Large intestine (tissue), 3 donors: ENCODE results near the gene CLEC20A. TPM values are rescaled to one million over a fixed set of nuclear protein-coding genes. Genes with fewer than 3 reads are reported as not detected.
A peak's percentile ranks its signal among the peaks of the same experiment; 100 is the strongest.
"Not testable (repeated sequence)": the region's sequence is repeated elsewhere in the genome, so short reads cannot be mapped to it uniquely, and the experiment has no call there.

Experiments
- DNase-seq, 2 donors: peaks; one replicate each; pipeline versions ENCODE4 v3.0.0 to v3.0.0-alpha.2; 2013
- H3K27ac ChIP-seq: one replicate; pipeline ENCODE4 v1.5.1; 2013; ENCODE audit warnings: low read length
- H3K27me3 ChIP-seq: 2 replicates; pipeline ENCODE4 v1.6.1; 2013; ENCODE audit warnings: low read length; ENCODE audit not compliant: control insufficient read depth, insufficient read depth
- H3K36me3 ChIP-seq: 2 replicates; pipeline ENCODE4 v1.6.1; 2013; ENCODE audit warnings: low read length; ENCODE audit not compliant: control insufficient read depth, insufficient read depth
- H3K4me1 ChIP-seq: one replicate; pipeline ENCODE4 v1.6.1; 2013; ENCODE audit warnings: low read length; ENCODE audit not compliant: control insufficient read depth, insufficient read depth
- H3K4me3 ChIP-seq: one replicate; pipeline ENCODE4 v1.5.1; 2013; ENCODE audit warnings: low read length
- H3K9me3 ChIP-seq: one replicate; pipeline ENCODE4 v1.6.1; 2013; ENCODE audit warnings: mild to moderate bottlenecking, low read depth, low read length, moderate library complexity; ENCODE audit not compliant: control insufficient read depth
- WGBS: methylation state at CpG from one replicate; pipeline ENCODE4 v1.1.5; 2013; ENCODE audit warnings: low lambda C conversion rate; ENCODE audit not compliant: insufficient coverage; 5-methylcytosine and 5-hydroxymethylcytosine counted together
- polyA plus RNA-seq: library from polyadenylated mRNA; unstranded; fragments of 120-200 nt; gene quantifications from one replicate; pipeline ENCODE4 v1.2.1, GENCODE V29; 2013

CLEC20A gene
- polyA plus RNA-seq, 1 donor = 0.09 TPM

GRCh38 chr1:178512566-178513277 lies 16.0 kb upstream of the CLEC20A start, which contains the start of gene TEX35:
Gene TEX35, plus strand, starts transcription at chr1:178513109. Its CDS starts 80 bp downstream, at chr1:178513189.
- WGBS = no CpG with 5 or more reads among the region's 19 CpGs
- Histone ChIP-seq H3K4me3 (no peak within 1 kb of the TSS), H3K27ac (no peak within 1 kb of the TSS), H3K9me3 (no peaks in the 10 kb centered on the region), H3K4me1 (no peaks in the 10 kb centered on the region), H3K27me3 (no peaks in the 10 kb centered on the region), H3K36me3 (no peaks in the 10 kb centered on the region)
- DNase-seq = no peak

GRCh38 chr1:178510155-178510554 lies 13.4 kb upstream of the CLEC20A start:
- 100% methylated on average over 1 of the region's 4 CpGs for WGBS
- H3K4me3 ChIP-seq = no peak overlapping the region
- no peak overlapping the region for H3K27ac ChIP-seq
- H3K9me3 ChIP-seq = no peaks in the 10 kb centered on the region
- no peak for DNase-seq
- peaks cover under 1% of the 10 kb centered on the region for H3K27me3 ChIP-seq
- peaks cover 12% of the 10 kb centered on the region for H3K4me1 ChIP-seq
- no peaks in the 10 kb centered on the region for H3K36me3 ChIP-seq

- WGBS = no CpG with 5 or more reads among the region's 5 CpGs
- no peak for DNase-seq
- Histone ChIP-seq H3K4me1 (peaks cover 12% of the 10 kb centered on the region), H3K4me3 (no peak overlapping the region), H3K27ac (no peak overlapping the region), H3K36me3 (no peaks in the 10 kb centered on the region), H3K9me3 (no peaks in the 10 kb centered on the region), H3K27me3 (peaks cover 2% of the 10 kb centered on the region)
These were observed 12.7 kb upstream of the CLEC20A start for GRCh38 chr1:178509414-178510007.

GRCh38 chr1:178506669-178507068 lies 9.9 kb upstream of the CLEC20A start:
- H3K4me3 ChIP-seq = no peak overlapping the region
- no CpG with 5 or more reads among the region's 6 CpGs for WGBS
- H3K4me1 ChIP-seq = peaks cover 12% of the 10 kb centered on the region
- H3K27ac ChIP-seq = no peak overlapping the region
- no peaks in the 10 kb centered on the region for H3K9me3 ChIP-seq
- peaks cover 2% of the 10 kb centered on the region for H3K27me3 ChIP-seq
- no peaks in the 10 kb centered on the region for H3K36me3 ChIP-seq
- DNase-seq = peak; percentile 92 to 95

- Histone ChIP-seq H3K4me3 (no peak overlapping the region), H3K4me1 (peaks cover 12% of the 10 kb centered on the region), H3K36me3 (no peaks in the 10 kb centered on the region), H3K27ac (no peak overlapping the region), H3K9me3 (no peaks in the 10 kb centered on the region), H3K27me3 (peaks cover 2% of the 10 kb centered on the region)
- WGBS = no CpG with 5 or more reads among the region's 6 CpGs
- DNase-seq = no peak
These were observed 9.4 kb upstream of the CLEC20A start for GRCh38 chr1:178506177-178506576.

GRCh38 chr1:178504286-178504685 lies 7.5 kb upstream of the CLEC20A start:
- Histone ChIP-seq H3K36me3 (no peaks in the 10 kb centered on the region), H3K4me1 (peaks cover 12% of the 10 kb centered on the region), H3K27ac (no peak overlapping the region), H3K4me3 (no peak overlapping the region), H3K27me3 (peaks cover 2% of the 10 kb centered on the region), H3K9me3 (no peaks in the 10 kb centered on the region)
- WGBS = no CpG with 5 or more reads among the region's 4 CpGs
- no peak for DNase-seq

GRCh38 chr1:178503849-178504248 lies 7.1 kb upstream of the CLEC20A start:
- no peak for DNase-seq
- Histone ChIP-seq H3K9me3 (no peaks in the 10 kb centered on the region), H3K27ac (no peak overlapping the region), H3K36me3 (no peaks in the 10 kb centered on the region), H3K4me1 (peaks cover 12% of the 10 kb centered on the region), H3K27me3 (peaks cover 2% of the 10 kb centered on the region), H3K4me3 (no peak overlapping the region)
- WGBS = no CpG with 5 or more reads among the region's 6 CpGs

GRCh38 chr1:178503316-178503715 lies 6.6 kb upstream of the CLEC20A start:
- not testable (repeated sequence) for H3K4me3 ChIP-seq, DNase-seq, H3K9me3 ChIP-seq, H3K36me3 ChIP-seq, H3K27ac ChIP-seq, H3K27me3 ChIP-seq
- WGBS = no CpG with 5 or more reads among the region's 14 CpGs
- peaks cover 12% of the 10 kb centered on the region for H3K4me1 ChIP-seq

- H3K9me3 ChIP-seq = no peaks in the 10 kb centered on the region
- 80% methylated on average over 1 of the region's 5 CpGs for WGBS
- H3K27me3 ChIP-seq = peaks cover 2% of the 10 kb centered on the region
- H3K4me1 ChIP-seq = peaks cover 12% of the 10 kb centered on the region
- H3K27ac ChIP-seq = no peak overlapping the region
- no peak overlapping the region for H3K4me3 ChIP-seq
- DNase-seq = no peak
- H3K36me3 ChIP-seq = no peaks in the 10 kb centered on the region
These were observed 6.1 kb upstream of the CLEC20A start for GRCh38 chr1:178502856-178503255.

- Histone ChIP-seq H3K9me3 (no peaks in the 10 kb centered on the region), H3K27ac (no peak overlapping the region), H3K4me1 (peaks cover 12% of the 10 kb centered on the region), H3K4me3 (no peak overlapping the region), H3K36me3 (no peaks in the 10 kb centered on the region), H3K27me3 (peaks cover 2% of the 10 kb centered on the region)
- DNase-seq = no peak
- 100% methylated on average over 1 of the region's 3 CpGs for WGBS
These were observed 5.6 kb upstream of the CLEC20A start for GRCh38 chr1:178502330-178502714.
